ENCODE results near the gene CACNA1D.

The CACNA1D gene

DNA sequence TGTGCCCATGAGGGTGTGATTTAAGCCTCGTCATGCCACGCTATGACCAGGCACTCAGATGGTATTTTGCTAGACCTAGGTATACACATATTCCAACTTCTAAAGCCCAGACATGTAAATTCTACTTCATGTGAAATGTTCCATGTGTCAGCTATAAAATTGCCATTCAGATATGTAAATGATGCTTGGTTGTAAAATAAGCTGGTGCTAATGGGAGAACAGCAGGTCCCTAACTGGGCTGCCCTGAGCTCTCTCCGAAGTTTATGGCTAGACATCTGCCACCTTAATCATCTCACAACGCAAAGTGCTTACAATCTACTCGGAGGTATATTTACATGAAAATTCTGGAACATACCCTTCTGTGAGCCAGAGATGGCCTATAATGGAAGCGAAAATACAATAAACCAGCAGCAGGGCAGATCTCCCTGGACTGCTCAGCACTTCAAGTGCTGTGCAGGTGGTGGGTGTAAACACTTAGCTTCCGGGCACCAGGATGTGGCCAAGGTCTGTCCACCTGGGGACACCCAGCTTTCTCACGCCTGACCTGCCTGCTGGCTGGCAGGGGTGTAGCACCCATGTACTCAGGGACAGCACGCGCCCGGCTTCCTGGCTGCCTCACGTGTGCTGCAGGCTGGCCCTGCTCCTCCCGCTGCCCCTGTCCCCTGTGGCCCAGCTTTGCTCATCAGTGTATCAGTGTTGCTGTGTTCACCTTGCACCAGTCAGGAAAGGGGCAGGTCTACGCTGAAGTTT lies 269.8 kb downstream of the CACNA1D start:
- no peak for DNase-seq

DNA sequence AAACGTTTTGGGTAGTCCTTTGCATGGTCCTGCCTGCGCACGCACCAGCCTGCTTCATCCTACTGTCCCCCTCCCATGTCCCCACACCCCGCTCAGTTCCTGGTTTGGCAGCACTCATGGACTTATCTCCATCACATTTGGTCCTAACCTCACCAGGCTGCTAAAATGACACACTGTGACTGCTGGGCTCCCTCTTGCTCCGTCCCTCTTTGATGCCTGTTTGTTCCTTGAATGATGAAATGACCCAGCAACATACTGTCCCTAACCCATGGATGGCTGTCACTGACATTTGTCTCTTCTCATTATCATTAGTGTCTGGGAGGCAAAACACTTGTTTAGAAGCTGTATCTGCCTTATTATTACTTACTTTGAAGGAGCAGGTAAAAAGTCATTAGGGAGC lies 271.3 kb downstream of the CACNA1D start:
- no peak for DNase-seq

- DNase-seq: no peak
Observed at GRCh38 chr3:53766706-53767105, 272.3 kb downstream of the CACNA1D start.

- no peak for DNase-seq
Observed at GRCh38 chr3:53768478-53769459, 274.4 kb downstream of the CACNA1D start.

- no peak for DNase-seq
Observed at GRCh38 chr3:53772562-53772961, 278.2 kb downstream of the CACNA1D start.

GRCh38 chr3:53773021-53773436 lies 278.6 kb downstream of the CACNA1D start:
- no peak for DNase-seq

DNA sequence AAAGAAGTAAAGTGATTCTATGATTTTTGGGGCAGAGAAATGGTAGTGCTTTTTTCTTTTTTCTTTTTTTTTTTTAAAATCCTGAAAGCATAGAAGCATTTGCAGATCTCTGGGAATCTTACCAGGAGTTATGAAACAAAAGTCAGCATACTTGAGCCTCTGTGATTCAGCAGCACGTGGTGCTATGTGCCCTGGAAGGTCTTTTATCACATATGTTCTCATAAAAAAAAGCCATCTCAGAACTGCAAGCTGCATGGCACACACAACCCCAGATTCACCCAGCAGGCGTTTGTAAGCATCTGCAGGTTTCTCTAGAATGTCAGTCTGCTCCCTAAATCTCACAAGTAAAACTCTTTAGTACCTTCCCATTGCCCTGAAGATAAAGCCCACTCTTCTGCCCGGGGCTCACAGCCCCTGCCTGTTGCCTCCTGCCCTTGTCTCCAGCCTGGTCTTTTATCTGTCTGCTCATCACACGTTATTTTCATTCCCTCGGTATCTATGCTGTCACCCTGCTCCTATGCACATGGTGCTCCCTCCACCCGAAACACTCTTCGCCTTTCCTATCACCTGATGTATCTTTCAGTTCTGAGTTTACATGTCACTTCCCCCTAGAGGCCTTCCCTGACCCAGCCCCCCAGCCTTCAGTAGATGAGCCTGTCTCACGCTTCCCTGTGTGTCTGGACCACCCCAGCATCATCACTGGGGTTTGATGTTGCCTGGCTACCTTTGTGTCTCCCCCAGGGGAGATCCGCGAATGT lies 279.4 kb downstream of the CACNA1D start:
- DNase-seq: no peak

- no peak for DNase-seq
Observed at GRCh38 chr3:53774414-53774813, 280.0 kb downstream of the CACNA1D start.

DNA sequence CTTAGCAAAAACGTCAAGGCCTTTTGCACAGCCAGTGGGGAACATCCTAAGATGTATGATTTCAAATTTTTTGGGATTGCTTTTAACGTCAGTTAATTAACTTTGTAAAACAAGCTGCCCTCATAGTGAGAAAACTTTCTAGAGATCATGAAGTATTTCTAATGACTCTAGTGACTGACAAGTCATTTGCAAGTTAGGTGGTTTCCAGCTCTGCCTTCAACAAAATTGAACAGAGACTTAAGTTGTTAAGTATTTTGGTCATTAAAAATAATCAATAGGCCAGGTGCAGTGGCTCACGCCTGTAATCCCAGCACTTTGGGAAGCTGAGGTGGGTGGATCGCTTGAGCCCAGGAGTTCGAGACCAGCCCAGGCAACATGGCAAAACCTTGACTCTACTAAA lies 280.6 kb downstream of the CACNA1D start:
- no peak for DNase-seq

GRCh38 chr3:53775834-53776251 lies 281.4 kb downstream of the CACNA1D start:
- no peak for DNase-seq

- DNase-seq: no peak
Observed at GRCh38 chr3:53776494-53777101, 282.2 kb downstream of the CACNA1D start.

- no peak for DNase-seq
Observed at GRCh38 chr3:53777468-53777867, 283.1 kb downstream of the CACNA1D start.

DNA sequence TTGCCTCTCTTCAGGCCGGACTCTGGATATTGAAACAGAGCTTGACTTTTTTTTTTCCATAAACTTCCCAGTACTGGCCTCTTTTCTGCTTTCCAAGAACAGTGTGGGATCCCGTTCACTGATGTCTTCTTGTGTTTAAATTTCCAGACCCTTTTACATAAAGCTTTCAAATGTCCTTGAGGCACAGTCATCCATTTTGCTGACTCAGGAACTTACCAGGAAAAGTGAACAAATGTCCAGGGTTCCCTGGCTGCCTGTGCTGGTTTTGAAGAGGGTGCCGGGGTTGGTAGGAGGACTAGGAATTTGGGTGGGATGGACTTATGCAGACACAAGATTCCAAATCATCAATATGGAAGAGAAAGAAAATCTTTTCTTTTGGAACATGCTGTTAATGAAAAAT lies 283.7 kb downstream of the CACNA1D start:
- DNase-seq: no peak

DNA sequence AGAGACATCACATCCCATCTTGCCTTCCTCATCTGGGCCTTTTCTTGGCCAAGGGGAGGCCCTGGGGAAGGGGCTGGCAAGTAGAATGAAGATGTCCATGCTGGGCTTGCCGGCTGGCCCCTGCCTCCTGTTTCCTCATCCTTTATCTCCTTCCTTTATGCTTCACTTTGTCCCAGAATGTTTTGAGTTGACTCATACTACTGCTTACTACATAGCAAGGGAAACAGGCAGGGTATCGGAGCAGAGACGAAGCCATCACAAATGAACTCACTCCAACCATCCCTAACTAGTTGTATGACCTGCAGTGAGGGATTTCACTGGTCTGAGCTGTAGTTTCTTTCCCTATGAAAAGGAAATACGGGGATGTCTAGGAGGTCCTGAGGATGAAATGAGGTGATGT lies 285.8 kb downstream of the CACNA1D start:
- no peak for DNase-seq

GRCh38 chr3:53780806-53781205 lies 286.4 kb downstream of the CACNA1D start:
- DNase-seq: no peak

DNA sequence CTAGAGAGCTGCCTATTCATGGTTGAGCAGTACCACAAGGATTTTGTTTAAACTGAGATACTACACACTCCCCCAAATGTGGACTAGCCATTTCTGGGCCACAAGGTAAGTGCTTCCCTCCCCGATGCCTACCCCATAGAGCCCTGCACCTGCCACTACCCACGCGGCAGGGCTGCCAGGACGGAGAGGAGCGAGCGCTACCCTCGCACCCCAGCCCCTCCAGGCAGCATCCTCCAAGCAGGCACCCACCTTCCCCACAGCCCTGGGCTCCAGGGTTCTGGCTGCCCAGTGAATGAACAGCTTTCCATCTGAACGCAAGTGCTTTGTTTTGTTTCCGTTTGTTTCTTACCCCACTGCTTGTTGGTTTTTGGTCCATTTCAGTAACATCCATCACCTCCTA lies 292.6 kb downstream of the CACNA1D start:
- DNase-seq: no peak

DNA sequence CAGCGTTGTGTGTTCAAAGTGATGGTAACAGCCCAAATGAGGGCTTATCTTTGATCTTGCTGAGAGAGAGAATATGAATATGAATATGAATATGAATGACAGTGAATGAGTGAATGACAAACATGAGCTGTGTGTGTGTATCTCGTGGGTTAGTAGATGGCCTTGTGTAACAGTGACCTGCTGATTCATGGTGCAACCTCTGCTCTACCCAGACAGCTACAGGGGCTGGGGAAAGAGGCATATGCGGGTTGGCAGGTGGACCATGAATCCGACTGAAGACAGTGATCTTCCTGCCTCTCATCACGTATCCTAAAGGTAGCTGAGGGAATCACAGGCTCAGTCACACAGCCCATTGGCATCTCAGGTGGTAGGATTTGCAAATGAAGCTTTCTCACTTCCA lies 293.6 kb downstream of the CACNA1D start:
- no peak for DNase-seq

DNA sequence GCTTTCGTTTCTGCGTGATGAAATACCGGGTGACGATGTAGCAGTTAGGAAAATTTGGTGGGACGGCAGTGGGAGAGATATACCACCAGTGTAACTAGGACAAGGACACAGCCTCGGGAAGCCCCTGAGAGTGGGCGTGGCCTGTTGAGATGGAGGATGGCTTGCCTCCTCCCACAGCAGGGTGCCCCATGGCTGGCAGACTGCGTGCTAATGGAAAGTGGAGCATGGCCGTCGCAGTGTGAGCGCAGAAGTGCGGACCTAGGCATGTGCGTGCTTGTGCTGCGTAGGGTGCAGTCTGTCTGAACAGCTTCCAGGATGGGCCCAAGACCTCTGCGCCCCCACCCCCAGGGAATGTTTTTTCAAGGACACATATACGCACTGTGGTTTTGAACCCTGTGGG lies 295.0 kb downstream of the CACNA1D start:
- no peak for DNase-seq

GRCh38 chr3:53790470-53790869 lies 296.1 kb downstream of the CACNA1D start:
- no peak for DNase-seq

DNA sequence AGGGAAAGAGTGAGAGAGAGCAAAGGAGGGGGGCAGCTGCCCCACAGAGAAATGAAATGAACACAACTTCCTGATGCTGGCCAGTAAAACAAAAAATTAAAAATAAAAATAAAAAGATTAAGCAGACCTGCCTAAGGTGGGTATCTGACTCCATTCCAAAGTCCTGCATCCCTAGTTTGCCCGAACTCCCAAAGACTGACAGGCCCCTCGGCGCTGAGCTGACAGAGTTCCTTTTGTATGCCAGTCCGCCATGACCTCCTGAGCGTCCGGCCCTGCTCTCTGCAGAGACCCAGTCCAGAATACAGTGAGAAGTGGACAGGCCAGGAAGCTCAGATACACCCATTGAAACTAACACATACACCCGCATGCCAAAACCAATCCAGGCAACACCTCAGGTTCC lies 296.9 kb downstream of the CACNA1D start:
- DNase-seq: no peak

DNA sequence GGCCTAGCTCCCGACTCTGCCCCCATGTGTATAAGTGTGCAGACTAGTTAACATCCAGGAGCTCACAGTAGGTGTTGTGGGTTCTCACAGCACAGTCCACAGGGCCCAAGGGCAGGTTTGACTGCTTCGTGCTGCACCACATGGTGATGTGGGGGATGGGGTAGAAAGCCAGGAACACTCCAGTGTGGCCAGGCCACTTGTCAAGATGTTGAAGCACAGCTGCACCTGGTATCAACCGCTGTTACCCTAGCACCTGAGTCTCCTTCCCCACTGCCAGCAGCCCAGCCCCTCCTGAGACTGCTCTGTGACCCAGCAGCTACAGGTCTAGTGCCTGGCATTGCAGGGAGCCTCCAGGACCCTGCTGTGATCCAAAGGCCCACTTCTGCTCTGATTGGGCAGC lies 298.5 kb downstream of the CACNA1D start:
- DNase-seq: no peak

DNA sequence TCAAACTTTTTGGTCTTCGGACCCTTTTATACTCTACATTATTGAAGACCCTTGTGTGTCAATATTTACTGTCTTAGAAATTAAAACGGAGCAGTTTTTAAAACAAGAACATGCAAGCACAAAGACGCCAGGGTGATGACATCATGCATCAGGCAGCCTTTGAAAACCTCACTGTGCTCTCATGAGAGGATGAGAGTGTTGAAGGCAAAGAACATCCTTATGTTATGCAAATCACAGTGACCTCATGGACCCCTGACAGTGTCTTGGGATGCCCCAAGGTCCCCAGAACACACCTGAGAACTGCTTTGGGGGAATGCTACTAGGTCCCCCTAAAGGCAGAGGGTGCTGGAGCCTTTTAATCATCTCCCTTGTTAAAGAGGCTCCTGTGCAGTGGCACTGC lies 300.2 kb downstream of the CACNA1D start:
- DNase-seq: no peak

GRCh38 chr3:53795176-53795575 lies 300.8 kb downstream of the CACNA1D start:
- DNase-seq: no peak

Data from activated CD8-positive, alpha-beta memory T cell treated with anti-CD3 and anti-CD28 coated beads, Interleukin-2, amount 50 U/mL, for 4 hours (primary cell).